HG02588 (cell line): Measurements from ENCODE around the gene LRRC8D.
"Not testable (repeated sequence)": the region's sequence is repeated elsewhere in the genome, so short reads cannot be mapped to it uniquely, and the experiment has no call there.

ENCODE experiments used
- ATAC-seq: cut with Tn5 transposase; IDR thresholded peaks from one replicate; pipeline ENCODE4 v1.9.1; 2021; ENCODE audit warnings: mild to moderate bottlenecking, moderate library complexity; ENCODE audit not compliant: unreplicated experiment

The LRRC8D gene

GRCh38 chr1:89820422-89821321 lies at the start of gene LRRC8D:
TSS of gene LRRC8D (plus strand) at chr1:89821032. CDS start at chr1:89933069, 112,037 bp downstream.
- peak; percentile 79 for ATAC-seq

- no peak for ATAC-seq
These were observed 48.8 kb upstream of the LRRC8D start for GRCh38 chr1:89771991-89772560.

GRCh38 chr1:89776104-89776503 lies 44.7 kb upstream of the LRRC8D start:
- ATAC-seq, result not testable (repeated sequence)

- not testable (repeated sequence) for ATAC-seq
These were observed 43.6 kb upstream of the LRRC8D start for GRCh38 chr1:89777271-89777670.

GRCh38 chr1:89779151-89779940 lies 41.5 kb upstream of the LRRC8D start:
- ATAC-seq, result no peak

- no peak for ATAC-seq
These were observed 40.1 kb upstream of the LRRC8D start for GRCh38 chr1:89780721-89781120.

- ATAC-seq, result peak; percentile 84
These were observed 39.2 kb upstream of the LRRC8D start for GRCh38 chr1:89781494-89782126.

GRCh38 chr1:89786628-89787214 lies 34.1 kb upstream of the LRRC8D start:
- ATAC-seq, result no peak

GRCh38 chr1:89790592-89790991 lies 30.2 kb upstream of the LRRC8D start:
- no peak for ATAC-seq

- no peak for ATAC-seq
These were observed 29.6 kb upstream of the LRRC8D start for GRCh38 chr1:89791064-89791726.

GRCh38 chr1:89794406-89794805 lies 26.4 kb upstream of the LRRC8D start:
- ATAC-seq, result no peak

- ATAC-seq, result not testable (repeated sequence)
These were observed 25.3 kb upstream of the LRRC8D start for GRCh38 chr1:89795571-89795970.

GRCh38 chr1:89797876-89798275 lies 23.0 kb upstream of the LRRC8D start:
- ATAC-seq, result not testable (repeated sequence)

GRCh38 chr1:89799495-89799894 lies 21.3 kb upstream of the LRRC8D start:
- ATAC-seq, result no peak

- ATAC-seq, result no peak
These were observed 20.7 kb upstream of the LRRC8D start for GRCh38 chr1:89800022-89800655.

GRCh38 chr1:89800718-89801117 lies 20.1 kb upstream of the LRRC8D start:
- ATAC-seq, result no peak

- no peak for ATAC-seq
These were observed 18.8 kb upstream of the LRRC8D start for GRCh38 chr1:89802051-89802450.

GRCh38 chr1:89802841-89803240 lies 18.0 kb upstream of the LRRC8D start:
- ATAC-seq, result no peak

- ATAC-seq, result peak; percentile 82
These were observed 16.1 kb upstream of the LRRC8D start for GRCh38 chr1:89804642-89805237.
